HG03521 (cell line): Measurements from ENCODE around the gene ENTPD7.

Experiments used
- ATAC-seq: cut with Tn5 transposase; IDR thresholded peaks from one replicate; pipeline ENCODE4 v1.9.1; 2021; ENCODE audit warnings: mild to moderate bottlenecking, moderate library complexity; ENCODE audit not compliant: unreplicated experiment

ENTPD7 gene

GRCh38 chr10:99647601-99648151 lies 11.6 kb upstream of the ENTPD7 start:
- ATAC-seq = no peak

- ATAC-seq = no peak
Observed at GRCh38 chr10:99648717-99649116, 10.6 kb upstream of the ENTPD7 start.

DNA sequence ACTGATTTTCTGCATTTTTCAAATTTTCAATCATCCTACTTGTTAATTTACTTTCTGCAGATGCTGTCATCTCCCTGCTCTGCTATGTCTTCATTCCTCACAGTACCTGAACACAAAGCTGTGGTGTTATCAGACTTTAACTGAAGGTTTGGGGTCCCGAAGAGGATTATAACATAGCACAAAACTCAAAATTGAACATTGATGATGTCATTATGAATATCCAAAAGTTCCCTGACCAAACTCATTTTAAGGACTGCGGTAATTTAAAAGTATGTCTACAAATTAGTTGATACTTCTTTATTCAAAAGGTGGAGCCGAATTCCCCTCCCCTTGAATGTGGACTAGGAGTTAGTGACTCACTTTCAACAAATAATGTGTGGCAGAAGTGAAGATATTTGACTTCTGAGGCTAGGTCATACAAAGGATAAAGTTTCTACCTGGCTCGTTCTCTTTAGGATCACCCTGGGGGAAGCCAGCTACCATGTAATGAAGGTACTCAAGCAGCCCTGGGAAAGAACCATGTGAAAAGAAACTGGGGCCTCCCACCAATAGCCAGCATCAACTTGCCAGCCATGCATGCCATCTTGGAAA lies 6.4 kb upstream of the ENTPD7 start:
- ATAC-seq = no peak

DNA sequence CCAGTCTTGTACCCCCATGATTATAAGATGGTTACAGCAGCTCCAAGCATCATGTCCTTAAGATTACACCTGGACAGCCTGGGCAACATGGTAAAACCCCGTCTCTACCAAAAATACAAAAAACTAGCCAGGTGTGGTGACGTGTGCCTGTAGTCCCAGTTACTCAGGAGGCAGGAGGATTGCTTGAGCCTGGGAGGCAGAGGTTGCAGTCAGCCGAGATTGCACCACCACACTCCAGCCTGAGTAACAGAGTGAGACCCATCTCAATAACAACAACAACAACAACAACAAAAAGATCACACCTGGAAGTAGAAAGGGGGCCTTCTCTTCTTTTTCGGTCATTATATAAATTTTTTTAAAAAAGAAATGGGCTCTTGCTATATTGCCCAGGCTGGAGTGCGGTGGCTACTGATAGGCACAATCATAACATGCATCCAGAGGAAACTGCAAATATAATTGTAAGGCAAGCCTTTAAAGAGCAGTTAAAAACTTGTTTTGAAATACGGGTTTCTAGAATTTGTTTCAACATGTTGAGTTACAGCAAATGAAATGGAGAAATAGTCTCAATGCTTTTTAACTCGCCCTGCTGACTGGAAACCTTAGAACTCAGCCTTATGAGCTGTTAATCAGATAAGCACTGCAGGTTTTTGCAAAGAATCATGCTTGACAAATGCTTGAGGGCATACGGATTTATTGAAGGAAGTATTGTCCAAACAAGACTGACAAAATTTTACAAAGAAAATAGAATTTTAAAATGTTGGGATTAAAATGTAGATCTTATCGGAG lies 4.7 kb upstream of the ENTPD7 start:
- no peak for ATAC-seq

- no peak for ATAC-seq
Observed at GRCh38 chr10:99656199-99657064, 2.9 kb upstream of the ENTPD7 start.

- no peak for ATAC-seq
Observed at GRCh38 chr10:99658622-99659030, 683 bp upstream of the ENTPD7 start.

DNA sequence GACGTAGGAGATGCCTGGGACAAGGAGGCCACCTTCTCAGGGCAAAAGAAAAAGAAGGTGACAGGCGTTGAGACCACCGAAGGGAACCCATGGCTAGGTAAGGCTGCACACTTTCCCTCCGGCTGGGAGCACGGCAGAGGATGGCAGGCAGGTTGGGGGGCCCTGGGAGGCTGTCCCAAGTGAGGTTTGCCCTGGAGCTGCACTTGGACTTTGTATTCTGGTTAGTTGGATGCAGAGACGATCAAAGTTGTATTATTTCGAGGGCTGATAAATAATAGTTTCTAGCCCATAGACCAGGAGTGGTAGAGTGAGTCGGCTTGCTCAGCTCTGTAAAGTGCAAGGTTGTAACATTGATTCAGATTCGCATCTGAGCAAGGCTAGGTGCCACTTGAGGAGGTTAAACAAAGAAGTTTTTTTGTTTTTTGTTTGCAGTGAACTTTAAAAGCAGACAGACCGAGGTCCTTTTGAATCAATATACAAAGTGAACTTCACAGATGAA lies 608 bp downstream of the ENTPD7 start:
- ATAC-seq = no peak

GRCh38 chr10:99660662-99661376 lies 1.5 kb downstream of the ENTPD7 start:
- no peak for ATAC-seq

DNA sequence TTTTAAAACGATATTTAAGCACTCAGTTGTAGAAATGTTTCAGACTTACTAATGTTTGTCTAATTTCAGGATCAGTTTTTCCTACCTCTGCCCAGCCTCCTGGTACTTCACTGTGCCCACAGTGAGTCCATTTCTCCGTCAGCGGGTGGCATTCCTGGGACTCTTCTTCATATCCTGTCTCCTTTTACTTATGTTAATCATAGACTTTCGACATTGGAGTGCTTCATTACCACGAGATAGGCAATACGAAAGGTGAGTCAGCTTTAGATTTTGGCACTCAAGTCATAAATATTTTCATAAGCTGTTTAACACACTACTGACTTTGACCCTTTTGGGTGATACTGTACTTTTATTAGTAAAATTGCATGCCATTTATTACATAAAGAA lies 2.1 kb downstream of the ENTPD7 start:
- no peak for ATAC-seq

- no peak for ATAC-seq
Observed at GRCh38 chr10:99665304-99665703, 6.0 kb downstream of the ENTPD7 start.

DNA sequence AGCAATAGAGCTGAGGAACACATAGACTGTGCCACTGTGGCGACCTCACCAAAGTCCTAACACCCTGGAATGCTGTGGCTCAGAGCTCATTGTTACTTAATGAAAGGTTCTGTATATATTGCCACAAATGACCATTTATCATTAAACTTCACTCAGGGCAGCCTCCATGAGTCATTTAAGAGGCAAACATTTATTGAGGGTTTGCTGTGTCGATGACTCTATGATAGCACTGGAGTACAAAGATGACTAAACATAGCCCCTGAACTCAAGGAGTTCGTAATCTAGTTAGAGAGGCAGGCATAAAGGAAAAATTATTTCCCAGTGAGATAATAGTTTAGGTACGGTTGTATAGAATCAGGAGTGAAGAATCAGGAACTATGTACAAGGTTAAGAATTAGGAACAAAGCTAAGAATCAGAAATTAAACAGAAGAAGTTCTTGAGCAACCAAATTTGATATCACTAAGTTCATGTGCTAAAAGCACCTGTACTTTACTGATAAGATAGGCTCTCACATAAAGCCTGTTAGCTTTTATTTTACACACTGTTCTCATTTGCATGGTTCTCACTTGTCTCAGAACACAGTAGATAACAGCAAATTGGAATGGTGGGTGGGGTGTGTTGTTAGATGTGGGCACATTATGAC lies 7.9 kb downstream of the ENTPD7 start:
- no peak for ATAC-seq

DNA sequence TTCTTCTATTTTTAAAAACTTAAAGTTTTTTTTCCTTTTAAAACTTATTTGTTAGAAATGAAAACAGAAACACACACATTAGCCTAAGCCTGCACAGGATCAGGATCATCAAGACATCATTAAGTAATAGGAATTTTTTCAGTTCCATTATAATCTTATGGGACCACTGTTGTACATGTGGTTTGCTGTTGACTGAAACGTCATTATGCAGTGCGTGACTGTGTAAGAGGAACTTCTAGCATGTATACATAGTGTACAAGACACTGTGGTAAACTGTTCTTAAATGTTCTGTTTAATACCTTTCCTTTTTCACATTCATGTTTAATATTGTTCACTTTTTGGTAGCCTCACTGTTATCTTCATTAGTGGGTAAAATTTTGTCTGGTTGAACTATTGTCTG lies 12.1 kb downstream of the ENTPD7 start:
- ATAC-seq = no peak

GRCh38 chr10:99672884-99673283 lies 13.6 kb downstream of the ENTPD7 start:
- ATAC-seq = no peak

- ATAC-seq = no peak
Observed at GRCh38 chr10:99673492-99673891, 14.2 kb downstream of the ENTPD7 start.

- ATAC-seq = no peak
Observed at GRCh38 chr10:99674762-99675161, 15.5 kb downstream of the ENTPD7 start.

DNA sequence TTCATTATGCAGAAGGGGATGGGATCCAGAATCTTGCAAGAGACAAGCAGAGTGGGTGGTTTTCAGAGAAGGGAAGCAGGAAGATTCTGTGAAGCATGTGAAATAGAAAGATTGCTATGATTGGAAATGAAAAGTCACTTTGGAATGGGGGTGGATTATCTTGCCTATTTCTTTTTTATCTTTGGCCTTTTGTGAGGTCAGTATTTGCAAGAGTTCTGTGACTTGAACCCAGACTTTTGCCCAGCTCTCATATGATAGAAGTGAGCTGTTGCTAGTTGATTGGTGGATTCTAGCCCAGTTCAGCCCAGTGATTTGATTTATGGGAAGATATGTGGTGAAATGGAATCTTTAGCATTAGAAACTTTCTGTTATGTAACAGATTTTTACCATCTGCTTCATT lies 17.1 kb downstream of the ENTPD7 start:
- no peak for ATAC-seq

GRCh38 chr10:99676895-99677294 lies 17.6 kb downstream of the ENTPD7 start:
- ATAC-seq = no peak

- no peak for ATAC-seq
Observed at GRCh38 chr10:99678921-99679320, 19.6 kb downstream of the ENTPD7 start.

DNA sequence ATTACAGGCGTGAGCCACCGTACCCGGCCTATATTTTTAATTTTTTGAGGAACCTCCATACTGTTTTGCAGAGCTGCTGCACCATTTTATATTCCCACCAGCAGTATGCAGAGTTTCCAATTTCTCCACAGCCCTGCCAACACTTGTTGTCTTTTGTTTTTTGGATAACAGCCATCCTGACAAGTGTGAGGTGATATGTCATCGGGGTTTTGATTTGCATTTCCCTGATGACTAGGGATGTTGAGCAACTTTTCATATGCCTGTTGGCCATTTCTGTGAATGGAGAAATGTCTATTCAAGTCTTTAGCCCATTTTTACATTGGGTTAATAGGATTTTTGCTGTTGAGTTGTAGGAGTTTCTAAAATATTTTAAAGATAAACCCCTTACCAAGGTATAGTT lies 22.2 kb downstream of the ENTPD7 start:
- no peak for ATAC-seq

- no peak for ATAC-seq
Observed at GRCh38 chr10:99682032-99682431, 22.7 kb downstream of the ENTPD7 start.
